ENCODE measurements around the gene ATP11A.

- TF ChIP-seq CTCF (IDR thresholded peaks at IDR 0.05): peak in 3 of 12 donors; percentile 28 to 31 (median 30)
- TF ChIP-seq POLR2A (IDR thresholded peaks at IDR 0.05): peak; percentile 87 to 98
Measured at GRCh38 chr13:112689303-112690245, at the start of gene ATP11A.
